ACHN (cell line): ENCODE data around the gene SIL1.
"Not testable (repeated sequence)": the region's sequence is repeated elsewhere in the genome, so short reads cannot be mapped to it uniquely, and the experiment has no call there.

Experiments used
- DNase-seq: peaks from one replicate; pipeline ENCODE4 v3.0.0-alpha.2; 2015
- in situ Hi-C: cut with HindIII; loops from 2 replicates; pipeline ENCODE4 v1.10.0; 2017; ENCODE audit warnings: low sequenced_read_pairs, low pct_ligation_motif_present, low pct_unique_long_range_greater_than_20kb

SIL1 gene

GRCh38 chr5:139094154-139095131, 103.7 kb downstream of the SIL1 start:
- in situ Hi-C loops: no loop called here
- no peak for DNase-seq

DNA sequence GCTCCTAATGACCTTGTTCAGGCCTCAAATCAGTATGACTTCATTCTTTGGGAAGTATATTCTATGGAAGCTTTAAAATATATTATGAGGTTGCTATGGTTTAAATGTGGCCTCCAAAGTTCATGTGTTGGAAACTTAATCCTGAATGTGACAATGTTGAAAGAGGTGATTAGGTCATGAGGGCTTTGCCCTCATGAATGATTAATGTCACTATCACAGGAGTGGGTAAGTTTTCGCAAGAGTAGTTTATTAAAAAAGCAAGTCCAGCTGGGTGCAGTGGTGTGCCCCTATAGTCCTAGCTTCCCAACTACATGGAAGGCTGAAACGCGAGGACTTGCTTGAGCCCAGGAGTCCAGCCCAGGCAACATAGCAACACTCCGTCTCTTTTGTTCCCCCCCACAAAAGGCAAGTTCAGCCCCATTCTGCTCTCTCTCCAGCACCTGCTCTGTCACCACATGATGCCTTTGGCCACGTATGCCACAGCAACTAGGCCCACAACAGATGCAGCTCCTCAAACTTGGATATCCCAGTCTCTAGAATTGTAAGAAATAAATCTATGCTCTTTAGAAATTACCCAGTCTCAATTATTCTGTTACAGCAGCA, 105.3 kb downstream of the SIL1 start:
- DNase-seq: no peak
- in situ Hi-C loops: no loop called here

GRCh38 chr5:139091439-139092156, 106.6 kb downstream of the SIL1 start:
- in situ Hi-C loops: no loop called here
- DNase-seq: no peak

DNA sequence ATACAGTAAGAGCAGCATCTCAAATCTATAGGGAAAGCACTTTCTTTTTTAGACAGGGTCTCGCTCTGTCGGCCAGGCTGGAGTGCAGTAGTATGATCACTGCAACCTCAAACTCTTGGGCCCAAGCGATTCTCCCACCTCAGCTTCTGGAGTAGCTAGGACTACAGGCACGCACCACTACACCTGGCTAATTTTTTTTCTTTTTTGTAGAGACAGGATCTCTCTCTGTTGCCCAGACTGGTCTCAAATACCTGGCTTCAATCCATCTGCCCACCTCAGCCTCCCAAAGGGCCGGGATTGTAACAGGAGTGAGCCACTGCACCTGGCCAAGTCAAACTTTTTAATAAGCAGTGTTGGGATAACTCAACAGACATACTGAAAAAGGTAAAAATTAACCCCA, 107.6 kb downstream of the SIL1 start:
- no peak for DNase-seq
- in situ Hi-C loops: no loop called here

DNA sequence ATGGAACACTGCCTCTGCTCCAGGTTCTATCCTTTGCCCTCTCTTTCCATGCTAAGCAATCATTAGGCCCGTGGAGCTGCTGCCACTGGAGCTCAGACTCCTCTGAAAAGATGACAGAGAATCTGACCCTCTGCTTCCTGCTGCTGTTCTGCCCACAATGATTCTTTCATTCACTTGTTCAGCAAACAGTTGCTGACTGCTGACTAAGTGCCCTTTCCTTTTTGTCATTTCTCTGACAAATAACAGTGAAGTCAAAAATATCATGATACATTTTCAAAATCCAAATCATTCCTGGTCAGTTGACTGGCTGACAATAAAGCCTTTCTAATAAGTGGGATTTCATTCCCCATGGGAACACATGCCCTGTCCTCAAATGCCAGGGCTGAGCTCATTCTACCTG, 110.1 kb downstream of the SIL1 start:
- in situ Hi-C loops: no loop called here
- no peak for DNase-seq

- in situ Hi-C loops: no loop called here
- no peak for DNase-seq
Measured at GRCh38 chr5:139082813-139083498, 115.2 kb downstream of the SIL1 start.

- no peak for DNase-seq
- in situ Hi-C loops: no loop called here
Measured at GRCh38 chr5:139079991-139080610, 118.1 kb downstream of the SIL1 start.

GRCh38 chr5:139079225-139079990, 118.8 kb downstream of the SIL1 start:
- DNase-seq: no peak
- in situ Hi-C loops: no loop called here

DNA sequence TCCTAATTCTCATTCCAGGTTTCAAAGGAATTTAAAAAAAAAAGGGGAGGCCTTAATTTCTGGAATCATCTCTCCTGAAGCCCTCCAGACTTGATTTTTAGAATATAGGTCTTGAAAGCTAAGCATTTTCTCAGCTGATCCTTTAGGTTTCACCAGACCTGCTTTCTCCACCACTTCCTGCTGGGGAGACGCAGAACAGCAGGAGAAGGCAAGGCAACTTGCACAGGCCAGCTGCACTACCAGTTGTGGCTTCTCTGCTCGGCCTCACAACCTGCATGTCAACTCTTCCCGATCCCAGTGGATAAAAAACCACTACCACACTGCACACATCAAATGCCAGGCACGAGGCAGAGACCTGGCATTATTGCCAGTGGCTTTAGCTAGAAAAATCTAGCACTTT, 119.8 kb downstream of the SIL1 start:
- in situ Hi-C loops: no loop called here
- no peak for DNase-seq

DNA sequence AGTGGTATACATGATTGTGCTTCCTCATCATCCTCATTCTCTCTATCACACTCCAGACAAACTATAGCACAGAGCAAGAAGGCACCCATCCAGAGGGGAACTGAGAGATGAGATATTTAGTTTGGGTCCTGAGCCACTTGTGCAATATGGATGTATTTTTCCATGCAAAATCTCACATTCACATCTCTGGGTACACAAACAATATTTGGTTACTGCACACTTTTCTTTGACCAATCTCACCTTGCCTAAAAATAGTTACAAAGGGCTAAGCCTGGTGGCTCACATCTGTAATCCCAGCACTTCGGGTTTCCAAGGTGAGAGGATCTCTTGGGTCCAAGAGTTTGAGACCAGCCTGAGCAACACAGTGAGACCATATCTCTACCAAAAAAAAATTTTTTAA, 120.3 kb downstream of the SIL1 start:
- no peak for DNase-seq
- in situ Hi-C loops: no loop called here

DNA sequence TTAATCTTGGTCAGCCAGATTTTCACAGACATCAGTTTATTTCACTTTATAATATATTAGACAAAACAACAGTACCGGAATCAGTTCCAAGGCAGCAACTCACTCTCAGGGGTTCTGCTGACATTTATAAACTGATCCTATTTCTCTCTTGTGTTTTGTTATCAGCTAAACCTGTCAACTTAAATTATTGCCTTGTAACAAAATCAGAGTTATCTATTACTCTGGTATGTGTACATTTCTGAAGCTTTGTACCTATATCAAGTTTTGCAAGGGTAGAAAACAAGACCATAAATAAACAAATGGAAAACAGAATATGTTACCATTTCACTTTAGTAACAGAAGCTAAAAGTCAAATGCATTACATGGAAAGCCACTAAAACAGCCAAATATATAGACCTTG, 122.1 kb downstream of the SIL1 start:
- in situ Hi-C loops: no loop called here

DNA sequence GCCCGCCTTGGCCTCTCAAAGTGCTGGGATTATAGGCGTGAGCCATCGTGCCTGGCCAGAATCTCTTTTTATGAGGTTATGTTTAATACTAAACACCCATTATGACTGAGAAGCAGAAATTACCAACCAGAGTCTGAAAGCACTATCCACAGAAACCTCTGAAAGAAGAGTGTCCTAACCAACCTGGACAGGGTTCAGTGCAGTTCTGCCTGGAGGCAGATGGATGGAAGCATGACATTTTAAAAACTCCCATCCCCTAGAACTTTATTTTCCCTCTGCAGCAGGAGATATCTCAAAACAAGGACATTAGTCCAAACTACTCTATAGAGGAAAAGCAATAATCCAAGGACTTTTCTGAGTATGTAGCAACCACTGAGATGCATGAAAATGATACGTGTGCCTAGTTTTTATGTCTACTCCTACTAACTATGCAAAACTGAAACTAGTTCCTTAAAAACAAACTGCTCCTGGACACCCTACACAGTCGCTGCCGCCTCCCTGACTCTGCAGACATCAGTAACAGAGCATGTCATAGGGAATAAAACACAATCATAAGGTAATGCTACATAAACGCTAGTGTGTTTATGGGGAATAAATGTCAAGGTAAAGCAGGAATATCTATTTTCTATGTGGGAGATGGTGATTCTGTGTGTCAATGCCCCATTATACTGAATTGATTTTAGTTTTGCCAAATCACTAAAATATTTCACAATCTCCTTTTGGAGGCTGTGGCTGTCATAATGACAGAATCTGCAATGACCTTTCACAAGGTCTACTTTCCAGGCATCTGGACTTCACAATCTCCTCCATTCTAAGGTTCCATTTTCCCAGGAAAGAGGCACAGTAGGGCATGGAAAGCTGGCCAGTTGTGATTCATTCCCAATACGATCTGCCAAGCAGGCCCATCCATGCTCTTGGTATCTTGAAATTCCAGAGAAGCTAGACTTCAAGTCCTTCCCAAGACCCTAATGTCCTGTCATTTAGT, 122.8 kb downstream of the SIL1 start:
- in situ Hi-C loops: no loop called here
- DNase-seq: no peak

More for the DNA sequence above, 122.1 kb downstream of the SIL1 start:
- no peak for DNase-seq

- DNase-seq, in situ Hi-C loops: not testable (repeated sequence)
Measured at GRCh38 chr5:139073956-139074355, 124.2 kb downstream of the SIL1 start.

- DNase-seq: no peak
- in situ Hi-C loops: no loop called here
Measured at GRCh38 chr5:139068494-139069151, 129.5 kb downstream of the SIL1 start.

DNA sequence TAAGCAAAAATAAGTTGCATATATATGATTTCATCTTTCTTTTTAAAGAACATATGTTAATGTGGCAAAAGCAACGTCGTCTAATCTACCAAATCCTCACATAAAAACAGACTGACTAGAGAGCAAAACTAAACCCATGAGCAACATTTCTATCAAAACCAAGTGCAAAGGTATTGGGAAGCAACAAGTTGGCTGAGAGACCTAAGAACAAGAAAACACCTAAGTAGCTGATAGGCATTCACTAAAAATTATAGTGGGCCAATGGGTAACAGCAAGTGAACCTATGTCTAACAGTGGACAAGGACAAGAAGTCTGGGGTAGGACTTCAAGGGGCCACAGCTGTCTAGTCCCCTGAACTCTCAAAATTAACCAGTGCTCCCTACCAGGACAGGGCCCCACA, 130.1 kb downstream of the SIL1 start:
- in situ Hi-C loops: no loop called here

DNA sequence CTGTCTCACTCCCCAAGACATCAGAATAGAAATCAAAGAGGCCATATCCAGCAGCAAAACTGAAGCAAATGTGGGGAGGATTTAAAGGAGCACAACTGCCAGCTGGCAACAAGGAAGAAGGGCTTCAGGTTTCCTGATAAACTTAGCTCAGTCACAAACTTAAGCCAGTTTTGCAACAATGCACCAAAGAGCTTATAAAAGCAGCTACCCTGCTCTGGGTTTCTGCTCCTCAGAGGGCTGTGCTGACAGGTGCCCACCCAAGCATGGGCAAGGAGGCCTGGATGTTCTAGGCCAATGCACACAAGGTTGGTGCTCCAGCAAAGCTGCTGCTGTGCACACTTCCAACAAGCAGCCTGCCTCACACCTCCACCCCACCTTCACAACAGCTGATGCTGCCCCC, 132.9 kb downstream of the SIL1 start:
- in situ Hi-C loops: no loop called here
- peak; percentile 31 for DNase-seq

More for the DNA sequence above, 130.1 kb downstream of the SIL1 start:
- no peak for DNase-seq
